ENCODE data around the gene SVIP. TPM values are rescaled to one million over a fixed set of nuclear protein-coding genes. Genes with fewer than 3 reads are reported as not detected.

Gene SVIP
- polyA plus RNA-seq, 1 donor from 2014 or later = 24.8 TPM

DNA sequence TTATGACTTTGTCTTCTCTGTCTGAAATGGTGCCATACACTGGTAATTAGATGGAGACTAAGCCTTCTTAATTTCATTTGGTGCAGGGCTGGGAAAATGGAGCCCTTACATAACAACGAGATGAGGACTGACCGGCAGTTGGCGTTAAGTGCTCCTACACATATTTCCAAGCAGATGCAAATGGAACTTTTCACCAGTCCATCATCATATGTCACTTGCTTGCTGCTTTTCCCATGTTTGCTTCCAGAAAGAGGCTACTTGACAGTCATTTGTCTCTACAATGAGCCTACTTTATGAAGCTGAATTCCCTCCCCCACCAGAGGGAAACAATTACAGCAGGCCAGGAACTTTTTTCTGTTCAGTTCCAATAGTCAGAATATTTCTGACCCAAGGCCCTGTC, 32.6 kb downstream of the SVIP start:
- TF ChIP-seq POLR2AphosphoS5 (IDR thresholded peaks at IDR 0.05) = peak; percentile 20
- no peak for TF ChIP-seq TAF1 (IDR thresholded peaks at IDR 0.05; ENCODE audit: low read depth)

DNA sequence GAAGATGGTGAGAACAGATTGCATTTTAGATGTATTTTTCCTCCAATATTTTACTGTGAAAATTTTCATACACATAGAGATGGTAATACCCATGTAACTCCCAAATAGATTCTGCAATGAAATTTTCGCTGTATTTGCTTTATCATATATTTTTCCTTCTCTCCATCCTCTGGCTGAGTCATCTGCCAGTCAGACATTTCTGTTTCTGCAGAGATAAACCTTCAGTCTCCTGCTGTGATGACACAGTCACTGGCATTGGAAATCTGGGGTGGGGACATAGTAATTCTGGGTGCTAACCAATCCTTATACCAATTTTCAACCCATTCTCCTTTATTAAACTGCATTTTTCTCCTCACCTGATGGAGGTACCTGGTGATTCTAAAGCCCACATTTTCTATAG, 33.7 kb downstream of the SVIP start:
- H3K36me3 ChIP-seq (ENCODE audit: insufficient read depth, low read length) = no peaks in the 10 kb centered on the region
- H3K4me3 ChIP-seq (ENCODE audit: low read length) = no peak overlapping the region
- no peak overlapping the region for H2AFZ ChIP-seq (ENCODE audit: low read depth, low read length)
- H3K4me2 ChIP-seq (ENCODE audit: low read length) = no peak overlapping the region
- no peaks in the 10 kb centered on the region for H3K27me3 ChIP-seq (ENCODE audit: insufficient read depth, low read depth, low read length)
- H4K20me1 ChIP-seq (ENCODE audit: insufficient read depth) = no peaks in the 10 kb centered on the region
- TF ChIP-seq EZH2 (IDR thresholded peaks at IDR 0.05; ENCODE audit: borderline replicate concordance, insufficient read depth, low read length, poor library complexity, severe bottlenecking) = no peak
- no peak for TF ChIP-seq RAD21 (conservative IDR thresholded peaks at IDR 0.05)
- no peak for TF ChIP-seq MXI1 (conservative IDR thresholded peaks at IDR 0.05; ENCODE audit: poor library complexity, severe bottlenecking)
- TF ChIP-seq EP300 (conservative IDR thresholded peaks at IDR 0.05; ENCODE audit: poor library complexity, severe bottlenecking) = no peak
- TF ChIP-seq, protein P1, sequence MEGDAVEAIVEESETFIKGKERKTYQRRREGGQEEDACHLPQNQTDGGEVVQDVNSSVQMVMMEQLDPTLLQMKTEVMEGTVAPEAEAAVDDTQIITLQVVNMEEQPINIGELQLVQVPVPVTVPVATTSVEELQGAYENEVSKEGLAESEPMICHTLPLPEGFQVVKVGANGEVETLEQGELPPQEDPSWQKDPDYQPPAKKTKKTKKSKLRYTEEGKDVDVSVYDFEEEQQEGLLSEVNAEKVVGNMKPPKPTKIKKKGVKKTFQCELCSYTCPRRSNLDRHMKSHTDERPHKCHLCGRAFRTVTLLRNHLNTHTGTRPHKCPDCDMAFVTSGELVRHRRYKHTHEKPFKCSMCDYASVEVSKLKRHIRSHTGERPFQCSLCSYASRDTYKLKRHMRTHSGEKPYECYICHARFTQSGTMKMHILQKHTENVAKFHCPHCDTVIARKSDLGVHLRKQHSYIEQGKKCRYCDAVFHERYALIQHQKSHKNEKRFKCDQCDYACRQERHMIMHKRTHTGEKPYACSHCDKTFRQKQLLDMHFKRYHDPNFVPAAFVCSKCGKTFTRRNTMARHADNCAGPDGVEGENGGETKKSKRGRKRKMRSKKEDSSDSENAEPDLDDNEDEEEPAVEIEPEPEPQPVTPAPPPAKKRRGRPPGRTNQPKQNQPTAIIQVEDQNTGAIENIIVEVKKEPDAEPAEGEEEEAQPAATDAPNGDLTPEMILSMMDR (IDR thresholded peaks at IDR 0.05; ENCODE audit: poor library complexity, severe bottlenecking) = no peak
- TF ChIP-seq POLR2AphosphoS5 (IDR thresholded peaks at IDR 0.05) = no peak
- TF ChIP-seq SMC3 (conservative IDR thresholded peaks at IDR 0.05; ENCODE audit: poor library complexity) = no peak
- TF ChIP-seq, protein P2, sequence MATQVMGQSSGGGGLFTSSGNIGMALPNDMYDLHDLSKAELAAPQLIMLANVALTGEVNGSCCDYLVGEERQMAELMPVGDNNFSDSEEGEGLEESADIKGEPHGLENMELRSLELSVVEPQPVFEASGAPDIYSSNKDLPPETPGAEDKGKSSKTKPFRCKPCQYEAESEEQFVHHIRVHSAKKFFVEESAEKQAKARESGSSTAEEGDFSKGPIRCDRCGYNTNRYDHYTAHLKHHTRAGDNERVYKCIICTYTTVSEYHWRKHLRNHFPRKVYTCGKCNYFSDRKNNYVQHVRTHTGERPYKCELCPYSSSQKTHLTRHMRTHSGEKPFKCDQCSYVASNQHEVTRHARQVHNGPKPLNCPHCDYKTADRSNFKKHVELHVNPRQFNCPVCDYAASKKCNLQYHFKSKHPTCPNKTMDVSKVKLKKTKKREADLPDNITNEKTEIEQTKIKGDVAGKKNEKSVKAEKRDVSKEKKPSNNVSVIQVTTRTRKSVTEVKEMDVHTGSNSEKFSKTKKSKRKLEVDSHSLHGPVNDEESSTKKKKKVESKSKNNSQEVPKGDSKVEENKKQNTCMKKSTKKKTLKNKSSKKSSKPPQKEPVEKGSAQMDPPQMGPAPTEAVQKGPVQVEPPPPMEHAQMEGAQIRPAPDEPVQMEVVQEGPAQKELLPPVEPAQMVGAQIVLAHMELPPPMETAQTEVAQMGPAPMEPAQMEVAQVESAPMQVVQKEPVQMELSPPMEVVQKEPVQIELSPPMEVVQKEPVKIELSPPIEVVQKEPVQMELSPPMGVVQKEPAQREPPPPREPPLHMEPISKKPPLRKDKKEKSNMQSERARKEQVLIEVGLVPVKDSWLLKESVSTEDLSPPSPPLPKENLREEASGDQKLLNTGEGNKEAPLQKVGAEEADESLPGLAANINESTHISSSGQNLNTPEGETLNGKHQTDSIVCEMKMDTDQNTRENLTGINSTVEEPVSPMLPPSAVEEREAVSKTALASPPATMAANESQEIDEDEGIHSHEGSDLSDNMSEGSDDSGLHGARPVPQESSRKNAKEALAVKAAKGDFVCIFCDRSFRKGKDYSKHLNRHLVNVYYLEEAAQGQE (IDR thresholded peaks at IDR 0.05; ENCODE audit: borderline replicate concordance) = no peak
- no peak for TF ChIP-seq TAF1 (IDR thresholded peaks at IDR 0.05; ENCODE audit: low read depth)
- no peaks in the 10 kb centered on the region for H3K9me2 ChIP-seq (ENCODE audit: insufficient read depth, low read length)
- H3K79me2 ChIP-seq (replicated peaks; ENCODE audit: insufficient read depth, low read length) = no peaks in the 10 kb centered on the region
- H3K27ac ChIP-seq (ENCODE audit: low read length) = peak overlapping the region; percentile 18
- H3K9me3 ChIP-seq (ENCODE audit: low read length) = no peaks in the 10 kb centered on the region
- H3F3A ChIP-seq (ENCODE audit: insufficient read depth, low read length, poor library complexity, severe bottlenecking) = no peaks in the 10 kb centered on the region
- no peak overlapping the region for H3K9ac ChIP-seq (ENCODE audit: low read length)

More for the DNA sequence above, 32.6 kb downstream of the SVIP start:
- Histone ChIP-seq H2AFZ (ENCODE audit: low read depth, low read length) (no peak overlapping the region), H3F3A (ENCODE audit: insufficient read depth, low read length, poor library complexity, severe bottlenecking) (no peaks in the 10 kb centered on the region), H3K9ac (ENCODE audit: low read length) (no peak overlapping the region), H3K79me2 (replicated peaks; ENCODE audit: insufficient read depth, low read length) (no peaks in the 10 kb centered on the region), H3K4me2 (ENCODE audit: low read length) (no peak overlapping the region), H3K9me2 (ENCODE audit: insufficient read depth, low read length) (no peaks in the 10 kb centered on the region), H3K4me3 (ENCODE audit: low read length) (no peak overlapping the region), H3K27ac (ENCODE audit: low read length) (no peak overlapping the region), H4K20me1 (ENCODE audit: insufficient read depth) (no peaks in the 10 kb centered on the region), H3K9me3 (ENCODE audit: low read length) (no peaks in the 10 kb centered on the region), H3K36me3 (ENCODE audit: insufficient read depth, low read length) (no peaks in the 10 kb centered on the region), H3K27me3 (ENCODE audit: insufficient read depth, low read depth, low read length) (no peaks in the 10 kb centered on the region)

DNA sequence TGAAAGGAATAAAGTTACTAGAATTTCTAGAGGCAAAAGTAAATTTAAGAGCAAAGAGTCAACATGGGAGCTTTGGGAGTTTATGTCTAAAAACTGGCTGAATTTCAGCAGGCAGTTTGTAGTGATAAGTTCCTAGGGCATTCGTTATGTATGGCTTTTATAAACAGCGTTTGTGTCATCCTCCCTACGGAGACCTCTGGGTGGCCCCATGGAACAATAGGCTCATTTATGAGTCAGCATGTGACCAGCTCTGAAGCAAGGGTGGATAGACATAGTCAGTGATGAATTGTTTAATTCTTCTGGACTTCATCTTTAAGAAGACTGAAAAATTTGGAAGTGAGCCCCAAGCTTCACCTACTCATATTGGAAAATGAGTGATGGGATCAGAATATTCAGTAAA, 37.1 kb downstream of the SVIP start:
- Histone ChIP-seq H3K4me3 (ENCODE audit: low read length) (no peak overlapping the region), H3K27ac (ENCODE audit: low read length) (no peak overlapping the region)
- TF ChIP-seq RAD21 (conservative IDR thresholded peaks at IDR 0.05) (no peak), POLR2AphosphoS5 (IDR thresholded peaks at IDR 0.05) (no peak), MXI1 (conservative IDR thresholded peaks at IDR 0.05; ENCODE audit: poor library complexity, severe bottlenecking) (no peak), TAF1 (IDR thresholded peaks at IDR 0.05; ENCODE audit: low read depth) (no peak), EP300 (conservative IDR thresholded peaks at IDR 0.05; ENCODE audit: poor library complexity, severe bottlenecking) (no peak), SMC3 (conservative IDR thresholded peaks at IDR 0.05; ENCODE audit: poor library complexity) (no peak), EZH2 (IDR thresholded peaks at IDR 0.05; ENCODE audit: borderline replicate concordance, insufficient read depth, low read length, poor library complexity, severe bottlenecking) (no peak)
- TF ChIP-seq, protein P1 (IDR thresholded peaks at IDR 0.05; ENCODE audit: poor library complexity, severe bottlenecking) = no peak
- TF ChIP-seq, protein P2 (IDR thresholded peaks at IDR 0.05; ENCODE audit: borderline replicate concordance) = no peak

More for the DNA sequence above, 37.1 kb downstream of the SVIP start:
- Histone ChIP-seq H3F3A (ENCODE audit: insufficient read depth, low read length, poor library complexity, severe bottlenecking) (no peaks in the 10 kb centered on the region), H3K9me2 (ENCODE audit: insufficient read depth, low read length) (no peaks in the 10 kb centered on the region), H3K9ac (ENCODE audit: low read length) (no peak overlapping the region), H2AFZ (ENCODE audit: low read depth, low read length) (no peak overlapping the region), H3K36me3 (ENCODE audit: insufficient read depth, low read length) (no peaks in the 10 kb centered on the region), H4K20me1 (ENCODE audit: insufficient read depth) (no peaks in the 10 kb centered on the region), H3K27me3 (ENCODE audit: insufficient read depth, low read depth, low read length) (no peaks in the 10 kb centered on the region), H3K4me2 (ENCODE audit: low read length) (no peak overlapping the region), H3K79me2 (replicated peaks; ENCODE audit: insufficient read depth, low read length) (no peaks in the 10 kb centered on the region), H3K9me3 (ENCODE audit: low read length) (no peaks in the 10 kb centered on the region)

All from neural cell (in vitro differentiated cells).